GM18858 (cell line): ENCODE data around the gene SLC35A3.
"Not testable (repeated sequence)": the region's sequence is repeated elsewhere in the genome, so short reads cannot be mapped to it uniquely, and the experiment has no call there.

Experiments
- ATAC-seq: cut with Tn5 transposase; IDR thresholded peaks from one replicate; pipeline ENCODE4 v1.9.1; 2021; ENCODE audit not compliant: unreplicated experiment

The SLC35A3 gene

GRCh38 chr1:99969729-99970621, at the start of gene SLC35A3:
TSS of gene SLC35A3 (plus strand) at chr1:99969996. CDS start at chr1:99993555, 23,559 bp downstream.
- ATAC-seq: peak; percentile 85

- ATAC-seq: no peak
Observed at GRCh38 chr1:99934801-99935200, 35.0 kb upstream of the SLC35A3 start.

- ATAC-seq: no peak
Observed at GRCh38 chr1:99935534-99935933, 34.3 kb upstream of the SLC35A3 start.

- ATAC-seq: no peak
Observed at GRCh38 chr1:99936071-99936470, 33.7 kb upstream of the SLC35A3 start.

GRCh38 chr1:99942723-99943122, 27.1 kb upstream of the SLC35A3 start:
- ATAC-seq: no peak

- no peak for ATAC-seq
Observed at GRCh38 chr1:99943223-99943794, 26.5 kb upstream of the SLC35A3 start.

- ATAC-seq: no peak
Observed at GRCh38 chr1:99944192-99944591, 25.6 kb upstream of the SLC35A3 start.

- ATAC-seq: no peak
Observed at GRCh38 chr1:99945174-99945573, 24.6 kb upstream of the SLC35A3 start.

- ATAC-seq: no peak
Observed at GRCh38 chr1:99950486-99950885, 19.3 kb upstream of the SLC35A3 start.

- no peak for ATAC-seq
Observed at GRCh38 chr1:99952522-99952921, 17.3 kb upstream of the SLC35A3 start.

GRCh38 chr1:99955375-99955774, 14.4 kb upstream of the SLC35A3 start:
- ATAC-seq: no peak

GRCh38 chr1:99956755-99957154, 13.0 kb upstream of the SLC35A3 start:
- no peak for ATAC-seq

- no peak for ATAC-seq
Observed at GRCh38 chr1:99957818-99958217, 12.0 kb upstream of the SLC35A3 start.

GRCh38 chr1:99959189-99959705, 10.5 kb upstream of the SLC35A3 start:
- ATAC-seq: not testable (repeated sequence)

GRCh38 chr1:99960260-99960659, 9.5 kb upstream of the SLC35A3 start:
- not testable (repeated sequence) for ATAC-seq

- no peak for ATAC-seq
Observed at GRCh38 chr1:99963041-99963795, 6.6 kb upstream of the SLC35A3 start.

GRCh38 chr1:99964806-99965205, 5.0 kb upstream of the SLC35A3 start:
- ATAC-seq: no peak

GRCh38 chr1:99965646-99966375, 4.0 kb upstream of the SLC35A3 start:
- ATAC-seq: no peak

- ATAC-seq: no peak
Observed at GRCh38 chr1:99968214-99968613, 1.6 kb upstream of the SLC35A3 start.

GRCh38 chr1:99969260-99969728, 502 bp upstream of the SLC35A3 start:
- ATAC-seq: peak; percentile 14
